Neural cell (in vitro differentiated cells): Measurements from ENCODE around the gene MCM3AP. TPM values are rescaled to one million over a fixed set of nuclear protein-coding genes. Genes with fewer than 3 reads are reported as not detected.

Experiments used
- H2AFZ ChIP-seq: fragments of 200-600, 300-800 bp; sonication (generic), shearing (Covaris generic); 2 replicates; pipeline ENCODE4 v1.6.0; 2014; ENCODE audit warnings: low read depth, mild to moderate bottlenecking, antibody characterized with exemption, low read length, moderate library complexity
- H3F3A ChIP-seq: fragments of 200-600 bp; shearing (Covaris generic); 2 replicates; pipeline ENCODE4 v1.6.1; 2016; ENCODE audit warnings: mild to moderate bottlenecking, moderate library complexity, mixed read lengths, antibody characterized with exemption, low read length; ENCODE audit not compliant: insufficient read depth, poor library complexity, severe bottlenecking
- H3K27ac ChIP-seq: fragments of 200-600, 300-800 bp; sonication (generic), shearing (Covaris generic); 2 replicates; pipeline ENCODE4 v1.5.1; 2014; ENCODE audit warnings: mild to moderate bottlenecking, low read length, moderate library complexity
- H3K27me3 ChIP-seq: fragments of 300-800, 200-600 bp; sonication (generic), shearing (Covaris generic); 2 replicates; pipeline ENCODE4 v1.6.0; 2014; ENCODE audit warnings: mild to moderate bottlenecking, low read depth, low read length, moderate library complexity; ENCODE audit not compliant: insufficient read depth
- H3K36me3 ChIP-seq: fragments of 300-800, 200-600 bp; sonication (generic), shearing (Covaris generic); 2 replicates; pipeline ENCODE4 v1.5.1; 2014; ENCODE audit warnings: mild to moderate bottlenecking, antibody characterized with exemption, low read length, moderate library complexity; ENCODE audit not compliant: insufficient read depth
- H3K4me2 ChIP-seq: fragments of 300-800, 200-600 bp; sonication (generic), shearing (Covaris generic); 2 replicates; pipeline ENCODE4 v1.6.0; 2014; ENCODE audit warnings: mild to moderate bottlenecking, low read length
- H3K4me3 ChIP-seq: fragments of 300-800, 200-600 bp; sonication (generic), shearing (Covaris generic); 2 replicates; pipeline ENCODE4 v1.5.1; 2014; ENCODE audit warnings: mild to moderate bottlenecking, low read length, moderate library complexity
- H3K79me2 ChIP-seq: fragments of 200-600 bp; shearing (Covaris generic); replicated peaks from 2 replicates; pipeline ENCODE4 v1.6.0; 2014; ENCODE audit warnings: mild to moderate bottlenecking, low read length, moderate library complexity; ENCODE audit not compliant: insufficient read depth
- H3K9ac ChIP-seq: fragments of 300-800, 200-600 bp; sonication (generic), shearing (Covaris generic); 2 replicates; pipeline ENCODE4 v1.6.1; 2016; ENCODE audit warnings: mild to moderate bottlenecking, low read length, mixed read lengths
- H3K9me2 ChIP-seq: fragments of 200-600 bp; shearing (Covaris generic); 2 replicates; pipeline ENCODE4 v1.6.1; 2016; ENCODE audit warnings: mild to moderate bottlenecking, low read length, mixed read lengths; ENCODE audit not compliant: insufficient read depth
- H3K9me3 ChIP-seq: fragments of 200-600, 300-800 bp; sonication (generic), shearing (Covaris generic); 2 replicates; pipeline ENCODE4 v1.6.1; 2016; ENCODE audit warnings: mild to moderate bottlenecking, mixed run types, low read length, moderate library complexity, mixed read lengths
- H4K20me1 ChIP-seq: fragments of 200-600 bp; shearing (Covaris generic); 2 replicates; pipeline ENCODE4 v1.6.1; 2016; ENCODE audit warnings: mild to moderate bottlenecking, mixed run types; ENCODE audit not compliant: insufficient read depth
- CTCF ChIP-seq: fragments of 450-650 bp; IDR thresholded peaks from 2 replicates; pipeline ENCODE4 v1.5.1; 2014; ENCODE audit warnings: antibody characterized with exemption, mild to moderate bottlenecking, moderate library complexity; ENCODE audit not compliant: poor library complexity, severe bottlenecking
- EP300 ChIP-seq: fragments of 450-650 bp; conservative IDR thresholded peaks from 2 replicates; pipeline ENCODE4 v1.6.1; 2014; ENCODE audit warnings: antibody characterized with exemption, mild to moderate bottlenecking, moderate library complexity; ENCODE audit not compliant: poor library complexity, severe bottlenecking
- EZH2 ChIP-seq: fragments of 200-600, 300-800 bp; shearing (Covaris generic), sonication (generic); IDR thresholded peaks from 2 replicates; pipeline ENCODE4 v1.6.1; 2014; ENCODE audit warnings: antibody characterized with exemption, low read length, borderline replicate concordance, mild to moderate bottlenecking; ENCODE audit not compliant: insufficient read depth, poor library complexity, severe bottlenecking
- MXI1 ChIP-seq: fragments of 450-650 bp; conservative IDR thresholded peaks from 2 replicates; pipeline ENCODE4 v1.6.1; 2014; ENCODE audit warnings: antibody characterized with exemption, mild to moderate bottlenecking; ENCODE audit not compliant: poor library complexity, severe bottlenecking
- POLR2AphosphoS5 ChIP-seq: IDR thresholded peaks from 2 replicates; pipeline ENCODE4 v1.6.1; 2012
- RAD21 ChIP-seq: fragments of 450-650 bp; conservative IDR thresholded peaks from 2 replicates; pipeline ENCODE4 v1.6.1; 2014; ENCODE audit warnings: antibody characterized with exemption, mild to moderate bottlenecking, moderate library complexity
- REST ChIP-seq: IDR thresholded peaks from 2 replicates; pipeline ENCODE4 v1.6.1; 2012; ENCODE audit warnings: borderline replicate concordance
- SMC3 ChIP-seq: fragments of 450-650 bp; conservative IDR thresholded peaks from 2 replicates; pipeline ENCODE4 v1.6.1; 2014; ENCODE audit warnings: antibody characterized with exemption, mild to moderate bottlenecking, moderate library complexity; ENCODE audit not compliant: poor library complexity
- TAF1 ChIP-seq: IDR thresholded peaks from 2 replicates; pipeline ENCODE4 v1.6.1; 2012; ENCODE audit warnings: low read depth
- polyA plus RNA-seq: library from polyadenylated mRNA; depleted of rRNA; stranded (reverse); fragments of >200 nt; gene quantifications from 2 replicates; pipeline ENCODE4 v1.2.3, GENCODE V29; 2014

Gene MCM3AP
- polyA plus RNA-seq, 1 donor from 2014 or later, result 74.2 TPM

GRCh38 chr21:46211786-46212720 lies 73.4 kb downstream of the MCM3AP start:
- Histone ChIP-seq H3K4me3 (no peak overlapping the region), H3K9ac (no peak overlapping the region), H3K27me3 (no peaks in the 10 kb centered on the region), H3K36me3 (no peaks in the 10 kb centered on the region), H3K27ac (no peak overlapping the region), H3F3A (no peaks in the 10 kb centered on the region), H3K9me2 (no peaks in the 10 kb centered on the region), H3K9me3 (no peaks in the 10 kb centered on the region), H4K20me1 (no peaks in the 10 kb centered on the region), H2AFZ (no peak overlapping the region), H3K79me2 (no peaks in the 10 kb centered on the region), H3K4me2 (no peak overlapping the region)
- TF ChIP-seq EZH2 (no peak), EP300 (no peak), MXI1 (no peak), TAF1 (no peak), REST (no peak), RAD21 (no peak), SMC3 (no peak), POLR2AphosphoS5 (no peak), CTCF (no peak)

GRCh38 chr21:46211376-46211775 lies 74.0 kb downstream of the MCM3AP start:
- H3K4me2 ChIP-seq, result no peak overlapping the region
- no peaks in the 10 kb centered on the region for H3F3A ChIP-seq
- no peak overlapping the region for H3K9ac ChIP-seq
- no peaks in the 10 kb centered on the region for H3K79me2 ChIP-seq
- no peaks in the 10 kb centered on the region for H4K20me1 ChIP-seq
- H3K4me3 ChIP-seq, result no peak overlapping the region
- H3K9me3 ChIP-seq, result no peaks in the 10 kb centered on the region
- H3K27ac ChIP-seq, result no peak overlapping the region
- no peaks in the 10 kb centered on the region for H3K27me3 ChIP-seq
- H3K9me2 ChIP-seq, result no peaks in the 10 kb centered on the region
- no peak for TF ChIP-seq EP300
- no peak for TF ChIP-seq TAF1
- TF ChIP-seq CTCF, result no peak
- TF ChIP-seq SMC3, result no peak
- TF ChIP-seq REST, result no peak
- no peak for TF ChIP-seq POLR2AphosphoS5
- no peak for TF ChIP-seq MXI1
- no peak for TF ChIP-seq RAD21
- no peak for TF ChIP-seq EZH2
- no peak overlapping the region for H2AFZ ChIP-seq
- H3K36me3 ChIP-seq, result no peaks in the 10 kb centered on the region
